GM18870 (cell line): Measurements from ENCODE around the gene DCUN1D2.
"Not testable (repeated sequence)": the region's sequence is repeated elsewhere in the genome, so short reads cannot be mapped to it uniquely, and the experiment has no call there.

Experiments used
- ATAC-seq: cut with Tn5 transposase; IDR thresholded peaks from one replicate; pipeline ENCODE4 v1.9.1; 2021; ENCODE audit warnings: moderate library complexity; ENCODE audit not compliant: unreplicated experiment

Gene DCUN1D2

GRCh38 chr13:113490496-113491417 lies at the start of gene DCUN1D2:
Gene DCUN1D2, minus strand, starts transcription at chr13:113490711. Its CDS starts 42 bp downstream, at chr13:113490669.
- peak; percentile 54 for ATAC-seq

- no peak for ATAC-seq
These were observed 49.3 kb upstream of the DCUN1D2 start for GRCh38 chr13:113539822-113540221.

GRCh38 chr13:113539176-113539575 lies 48.7 kb upstream of the DCUN1D2 start:
- no peak for ATAC-seq

GRCh38 chr13:113538689-113539058 lies 48.2 kb upstream of the DCUN1D2 start:
- no peak for ATAC-seq

GRCh38 chr13:113537909-113538688 lies 47.6 kb upstream of the DCUN1D2 start:
- ATAC-seq, result no peak

- ATAC-seq, result no peak
These were observed 46.7 kb upstream of the DCUN1D2 start for GRCh38 chr13:113537205-113537604.

GRCh38 chr13:113536461-113537110 lies 46.1 kb upstream of the DCUN1D2 start:
- ATAC-seq, result no peak

GRCh38 chr13:113535381-113535781 lies 44.9 kb upstream of the DCUN1D2 start:
- ATAC-seq, result no peak

- no peak for ATAC-seq
These were observed 43.8 kb upstream of the DCUN1D2 start for GRCh38 chr13:113534236-113534860.

- ATAC-seq, result no peak
These were observed 42.8 kb upstream of the DCUN1D2 start for GRCh38 chr13:113533161-113533840.

- ATAC-seq, result no peak
These were observed 41.8 kb upstream of the DCUN1D2 start for GRCh38 chr13:113532156-113532806.

GRCh38 chr13:113531041-113531873 lies 40.7 kb upstream of the DCUN1D2 start:
- no peak for ATAC-seq

GRCh38 chr13:113528813-113529180 lies 38.3 kb upstream of the DCUN1D2 start:
- no peak for ATAC-seq

- ATAC-seq, result no peak
These were observed 37.7 kb upstream of the DCUN1D2 start for GRCh38 chr13:113528101-113528812.

GRCh38 chr13:113527272-113527958 lies 36.9 kb upstream of the DCUN1D2 start:
- no peak for ATAC-seq

- ATAC-seq, result no peak
These were observed 36.1 kb upstream of the DCUN1D2 start for GRCh38 chr13:113526466-113527220.

- ATAC-seq, result not testable (repeated sequence)
These were observed 31.9 kb upstream of the DCUN1D2 start for GRCh38 chr13:113522438-113522837.
